Fibroblast of mammary gland (primary cell): ENCODE data around the gene GRB10.

Experiments used
- DNase-seq: peaks from one replicate; pipeline ENCODE4 v3.0.0-alpha.2; 2010; ENCODE audit warnings: low read depth
- H3K4me3 ChIP-seq: 2 replicates; pipeline ENCODE4 v1.5.1; 2011; ENCODE audit warnings: low read depth, mild to moderate bottlenecking, low read length, moderate library complexity; ENCODE audit not compliant: control insufficient read depth
- CTCF ChIP-seq: conservative IDR thresholded peaks from 2 replicates; pipeline ENCODE4 v1.5.1; 2011; ENCODE audit warnings: low read depth, low read length, inconsistent platforms; ENCODE audit not compliant: control insufficient read depth, insufficient read depth

Gene GRB10

GRCh38 chr7:50805447-50806125, 22.9 kb upstream of the GRB10 start:
- DNase-seq, result no peak
- TF ChIP-seq CTCF, result no peak
- no peak overlapping the region for H3K4me3 ChIP-seq

GRCh38 chr7:50803359-50804337, 21.0 kb upstream of the GRB10 start:
- no peak overlapping the region for H3K4me3 ChIP-seq
- DNase-seq, result peak; percentile 34
- no peak for TF ChIP-seq CTCF

GRCh38 chr7:50801907-50802306, 19.2 kb upstream of the GRB10 start:
- H3K4me3 ChIP-seq, result no peak overlapping the region
- no peak for DNase-seq
- TF ChIP-seq CTCF, result peak; percentile 5

GRCh38 chr7:50799873-50800272, 17.2 kb upstream of the GRB10 start:
- TF ChIP-seq CTCF, result no peak
- no peak for DNase-seq
- H3K4me3 ChIP-seq, result no peak overlapping the region

- TF ChIP-seq CTCF, result no peak
- no peak overlapping the region for H3K4me3 ChIP-seq
- DNase-seq, result peak; percentile 60
Observed at GRCh38 chr7:50798126-50798525, 15.4 kb upstream of the GRB10 start.

- DNase-seq, result no peak
- TF ChIP-seq CTCF, result no peak
- no peak overlapping the region for H3K4me3 ChIP-seq
Observed at GRCh38 chr7:50795831-50796230, 13.1 kb upstream of the GRB10 start.
